Muscle of leg (tissue), 11 donors: ENCODE data around the gene MICAL2. TPM values are rescaled to one million over a fixed set of nuclear protein-coding genes. Genes with fewer than 3 reads are reported as not detected.

Experiments
- DNase-seq: peaks from one replicate; pipeline ENCODE4 v3.0.0; 2013
- H3K27ac ChIP-seq: one replicate; pipeline ENCODE4 v1.5.1; 2013; ENCODE audit warnings: mild to moderate bottlenecking, low read length, control low read depth
- H3K27me3 ChIP-seq: one replicate; pipeline ENCODE4 v1.6.1; 2013; ENCODE audit warnings: low read length; ENCODE audit not compliant: control insufficient read depth, insufficient read depth
- H3K36me3 ChIP-seq: one replicate; pipeline ENCODE4 v1.6.1; 2013; ENCODE audit warnings: low read length; ENCODE audit not compliant: control insufficient read depth, insufficient read depth
- H3K4me1 ChIP-seq: one replicate; pipeline ENCODE4 v1.6.1; 2013; ENCODE audit warnings: low read length; ENCODE audit not compliant: control insufficient read depth, insufficient read depth
- H3K4me3 ChIP-seq: one replicate; pipeline ENCODE4 v1.5.1; 2013; ENCODE audit warnings: low read length, control low read depth
- H3K9me3 ChIP-seq: replicated peaks from 2 replicates; pipeline ENCODE4 v1.6.1; 2013; ENCODE audit warnings: low read depth, low read length; ENCODE audit not compliant: control insufficient read depth
- WGBS: methylation state at CpG from one replicate; pipeline ENCODE4 v1.1.5; 2013; ENCODE audit warnings: missing lambda C conversion rate; ENCODE audit not compliant: insufficient coverage; 5-methylcytosine and 5-hydroxymethylcytosine counted together
- polyA plus RNA-seq, 8 donors: library from polyadenylated mRNA; unstranded; fragments of 120-200 nt; gene quantifications; one replicate each; pipeline versions ENCODE4 v1.2.1 to v1.2.3, GENCODE V29; 2013; ENCODE audit warnings: inconsistent platforms in 1 of 8, low replicate concordance in 1 of 8; ENCODE audit not compliant: insufficient read length in 8 of 8, insufficient read depth in 1 of 8
- total RNA-seq: library from RNA; stranded (reverse); fragments of 120-200 nt; gene quantifications from one replicate; pipeline ENCODE4 v1.2.4, GENCODE V29; 2013

Gene MICAL2
- total and polyA plus RNA-seq, 9 donors, result 12.9 to 31.7 (median 21.8) TPM

- Histone ChIP-seq H3K9me3 (no peaks in the 10 kb centered on the region), H3K4me3 (no peak overlapping the region), H3K27me3 (no peaks in the 10 kb centered on the region), H3K4me1 (peaks cover 62% of the 10 kb centered on the region), H3K27ac (no peak overlapping the region), H3K36me3 (no peaks in the 10 kb centered on the region)
- WGBS, result 40% methylated on average over 2 of the region's 7 CpGs
- peak; percentile 35 for DNase-seq
These were observed 22.3 kb upstream of the MICAL2 start for GRCh38 chr11:12088047-12088481.

GRCh38 chr11:12088531-12088930 lies 21.9 kb upstream of the MICAL2 start:
- Histone ChIP-seq H3K36me3 (no peaks in the 10 kb centered on the region), H3K4me1 (peaks cover 62% of the 10 kb centered on the region), H3K4me3 (no peak overlapping the region), H3K27ac (no peak overlapping the region), H3K27me3 (no peaks in the 10 kb centered on the region), H3K9me3 (no peaks in the 10 kb centered on the region)
- no peak for DNase-seq
- WGBS, result 100% methylated on average over 6 of the region's 9 CpGs

- Histone ChIP-seq H3K36me3 (no peaks in the 10 kb centered on the region), H3K9me3 (no peaks in the 10 kb centered on the region), H3K27me3 (no peaks in the 10 kb centered on the region), H3K4me1 (peaks cover 62% of the 10 kb centered on the region), H3K4me3 (no peak overlapping the region), H3K27ac (no peak overlapping the region)
- WGBS, result 100% methylated on average over 1 of the region's 4 CpGs
- no peak for DNase-seq
These were observed 21.3 kb upstream of the MICAL2 start for GRCh38 chr11:12089041-12089440.

GRCh38 chr11:12089473-12089872 lies 20.9 kb upstream of the MICAL2 start:
- Histone ChIP-seq H3K9me3 (no peaks in the 10 kb centered on the region), H3K27ac (no peak overlapping the region), H3K4me3 (no peak overlapping the region), H3K36me3 (no peaks in the 10 kb centered on the region), H3K4me1 (peaks cover 62% of the 10 kb centered on the region), H3K27me3 (no peaks in the 10 kb centered on the region)
- no peak for DNase-seq
- 14% methylated on average over 1 of the region's 2 CpGs for WGBS

- no peaks in the 10 kb centered on the region for H3K27me3 ChIP-seq
- no peak overlapping the region for H3K4me3 ChIP-seq
- H3K9me3 ChIP-seq, result no peaks in the 10 kb centered on the region
- peaks cover 62% of the 10 kb centered on the region for H3K4me1 ChIP-seq
- no peak overlapping the region for H3K27ac ChIP-seq
- peak; percentile 68 for DNase-seq
- no peaks in the 10 kb centered on the region for H3K36me3 ChIP-seq
- 57% methylated on average over 3 of the region's 4 CpGs for WGBS
These were observed 20.3 kb upstream of the MICAL2 start for GRCh38 chr11:12090061-12090591.

GRCh38 chr11:12090761-12091258 lies 19.6 kb upstream of the MICAL2 start:
- 90% methylated on average over 4 of the region's 4 CpGs for WGBS
- Histone ChIP-seq H3K4me3 (no peak overlapping the region), H3K9me3 (no peaks in the 10 kb centered on the region), H3K27me3 (no peaks in the 10 kb centered on the region), H3K27ac (no peak overlapping the region), H3K36me3 (no peaks in the 10 kb centered on the region), H3K4me1 (peaks cover 56% of the 10 kb centered on the region)
- DNase-seq, result no peak

- H3K4me1 ChIP-seq, result peaks cover 44% of the 10 kb centered on the region
- 88% methylated on average over 1 of the region's 4 CpGs for WGBS
These were observed 18.3 kb upstream of the MICAL2 start for GRCh38 chr11:12091956-12092558.

GRCh38 chr11:12092714-12093113 lies 17.7 kb upstream of the MICAL2 start:
- Histone ChIP-seq H3K36me3 (no peaks in the 10 kb centered on the region), H3K4me3 (no peak overlapping the region), H3K27ac (no peak overlapping the region), H3K27me3 (no peaks in the 10 kb centered on the region), H3K9me3 (no peaks in the 10 kb centered on the region), H3K4me1 (peaks cover 38% of the 10 kb centered on the region)
- WGBS, result 39% methylated on average over 3 of the region's 6 CpGs
- no peak for DNase-seq

More at GRCh38 chr11:12091956-12092558, 18.3 kb upstream of the MICAL2 start:
- no peak overlapping the region for H3K27ac ChIP-seq
- H3K4me3 ChIP-seq, result no peak overlapping the region
- H3K27me3 ChIP-seq, result no peaks in the 10 kb centered on the region
- no peak for DNase-seq
- no peaks in the 10 kb centered on the region for H3K9me3 ChIP-seq
- no peaks in the 10 kb centered on the region for H3K36me3 ChIP-seq

GRCh38 chr11:12094872-12095800 lies 15.3 kb upstream of the MICAL2 start:
- Histone ChIP-seq H3K4me3 (no peak overlapping the region), H3K4me1 (peaks cover 21% of the 10 kb centered on the region), H3K27me3 (no peaks in the 10 kb centered on the region), H3K36me3 (no peaks in the 10 kb centered on the region), H3K9me3 (no peaks in the 10 kb centered on the region), H3K27ac (no peak overlapping the region)
- 71% methylated on average over 6 of the region's 11 CpGs for WGBS
- no peak for DNase-seq

GRCh38 chr11:12097219-12097618 lies 13.2 kb upstream of the MICAL2 start:
- 33% methylated on average over 1 of the region's 1 CpG for WGBS
- Histone ChIP-seq H3K9me3 (no peaks in the 10 kb centered on the region), H3K36me3 (no peaks in the 10 kb centered on the region), H3K4me1 (peaks cover 15% of the 10 kb centered on the region), H3K4me3 (no peak overlapping the region), H3K27ac (no peak overlapping the region), H3K27me3 (peaks cover 6% of the 10 kb centered on the region)
- DNase-seq, result no peak
